HG03196 (cell line): ENCODE measurements around the gene LRG1.
"Not testable (repeated sequence)": the region's sequence is repeated elsewhere in the genome, so short reads cannot be mapped to it uniquely, and the experiment has no call there.

Source experiments
- ATAC-seq: cut with Tn5 transposase; IDR thresholded peaks from one replicate; pipeline ENCODE4 v1.9.1; 2021; ENCODE audit not compliant: unreplicated experiment

The LRG1 gene

GRCh38 chr19:4529924-4530522 is 9.8 kb downstream of the LRG1 start:
- ATAC-seq = no peak

- no peak for ATAC-seq
Measured at GRCh38 chr19:4528843-4529242, 11.0 kb downstream of the LRG1 start.

DNA sequence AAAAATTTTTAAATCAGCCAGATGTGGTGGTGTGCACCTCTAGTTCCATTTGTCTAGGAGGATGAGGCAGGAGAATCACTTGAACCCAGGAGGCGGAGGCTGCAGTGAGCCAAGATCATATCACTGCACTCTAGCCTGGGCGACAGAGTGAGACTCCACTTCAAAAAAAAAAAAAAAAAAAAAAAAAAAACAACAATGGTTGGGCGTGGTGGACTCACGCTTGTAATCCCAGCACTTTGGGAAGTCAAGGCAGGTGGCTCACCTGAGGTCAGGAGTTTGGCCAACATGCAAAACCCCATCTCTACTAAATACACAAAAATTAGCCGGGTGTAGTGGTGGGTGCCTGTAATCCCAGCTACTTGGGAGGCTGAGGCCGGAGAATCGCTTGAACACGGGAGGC is 12.5 kb downstream of the LRG1 start:
- ATAC-seq = not testable (repeated sequence)

- ATAC-seq = no peak
Measured at GRCh38 chr19:4525563-4526002, 14.3 kb downstream of the LRG1 start.

GRCh38 chr19:4524808-4525562 is 14.9 kb downstream of the LRG1 start:
- no peak for ATAC-seq

GRCh38 chr19:4523306-4524110 is 16.3 kb downstream of the LRG1 start:
- ATAC-seq = no peak

DNA sequence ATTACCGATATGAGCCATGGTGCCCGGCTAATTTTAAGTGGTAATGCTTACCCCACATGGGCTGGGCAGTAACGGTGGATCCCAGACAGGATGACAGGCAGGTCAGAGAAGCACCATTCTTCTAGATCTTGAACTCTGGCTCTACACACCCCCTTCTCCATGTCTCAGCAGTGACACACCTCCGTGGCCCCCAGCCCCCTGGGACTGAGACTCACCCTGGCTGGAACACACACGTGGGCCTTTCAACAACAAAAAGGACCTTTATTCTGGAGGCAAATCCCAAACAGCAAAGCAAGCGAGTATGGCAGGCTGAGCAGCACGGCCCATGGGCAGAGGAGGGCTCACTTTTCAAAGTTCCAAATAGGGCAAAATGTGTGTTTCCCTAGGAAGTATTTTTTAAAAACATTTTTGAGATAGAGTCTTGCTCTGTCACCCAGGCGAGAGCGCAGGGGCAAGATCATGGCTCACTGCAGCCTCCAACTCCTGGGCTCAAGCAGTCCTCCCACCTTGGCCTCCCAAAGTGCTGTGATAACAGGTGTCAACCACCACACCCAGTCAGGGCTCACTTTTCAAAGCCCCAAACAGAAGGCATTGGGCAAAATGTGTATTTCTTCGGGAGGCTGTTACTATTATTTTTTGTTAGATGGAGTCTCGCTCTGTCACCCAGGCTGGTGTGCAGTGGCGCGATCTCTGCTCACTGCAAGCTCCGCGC is 17.4 kb downstream of the LRG1 start:
- no peak for ATAC-seq

DNA sequence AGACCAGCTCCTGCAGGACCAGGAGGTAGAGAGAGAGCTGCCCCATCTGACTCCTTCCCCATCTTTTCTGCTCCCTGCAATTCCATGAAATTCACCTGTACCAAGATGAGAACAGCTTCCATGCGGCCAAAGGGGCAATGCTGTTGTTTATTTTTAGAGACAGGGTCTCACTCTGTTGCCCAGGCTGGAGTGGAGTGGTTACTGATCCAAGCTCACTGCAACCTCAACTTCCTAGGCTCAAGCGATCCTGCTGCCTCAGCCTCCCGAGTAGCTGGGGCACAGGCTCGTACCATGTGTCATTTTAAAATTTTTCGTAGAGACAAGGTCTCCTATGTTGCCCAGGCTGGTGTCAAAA is 18.0 kb downstream of the LRG1 start:
- no peak for ATAC-seq

DNA sequence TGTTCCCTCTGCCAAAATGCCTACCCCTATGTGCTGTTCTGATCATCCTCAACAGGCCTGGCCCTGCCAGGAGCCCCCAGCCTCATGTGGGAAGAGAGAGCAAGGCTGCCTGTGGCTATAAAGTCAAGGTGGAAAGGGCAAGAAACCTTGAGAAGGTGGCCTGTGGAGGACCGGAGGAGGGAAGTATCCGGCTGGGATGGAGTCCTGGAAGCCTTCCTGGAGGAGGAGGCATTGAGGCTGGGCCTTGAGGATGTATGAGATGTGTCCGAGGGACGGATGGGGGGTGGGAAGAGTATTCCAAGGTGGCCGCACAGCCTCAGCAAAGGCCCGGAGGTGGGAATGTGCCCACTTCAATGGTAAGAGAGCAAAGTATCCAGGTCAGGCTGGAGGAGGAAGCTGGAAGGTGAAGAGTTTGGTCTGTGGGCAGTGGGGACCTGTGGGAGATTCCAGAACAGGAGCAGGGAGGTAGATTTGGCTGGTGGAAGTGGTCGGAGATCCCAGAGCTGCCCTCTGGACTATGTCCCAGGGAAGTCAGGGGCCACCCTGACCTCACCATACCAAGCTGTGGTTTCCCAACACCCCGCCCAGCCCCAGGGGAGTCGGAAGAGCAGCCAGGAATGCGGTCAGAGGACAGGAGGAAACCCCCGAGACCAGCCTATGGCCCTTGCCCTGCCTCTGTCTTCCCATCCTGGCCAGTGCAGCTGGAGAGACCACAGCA is 18.5 kb downstream of the LRG1 start:
- ATAC-seq = no peak

GRCh38 chr19:4519521-4520277 is 20.1 kb downstream of the LRG1 start:
- ATAC-seq = no peak

- ATAC-seq = no peak
Measured at GRCh38 chr19:4519172-4519496, 20.7 kb downstream of the LRG1 start.

- ATAC-seq = no peak
Measured at GRCh38 chr19:4518345-4519171, 21.3 kb downstream of the LRG1 start, which contains the start of gene PLIN4. TSS of gene PLIN4 (minus strand) at chr19:4518486. CDS start at chr19:4518272, 214 bp downstream.

GRCh38 chr19:4517451-4518057 is 22.3 kb downstream of the LRG1 start:
- no peak for ATAC-seq

GRCh38 chr19:4516939-4517300 is 22.9 kb downstream of the LRG1 start:
- no peak for ATAC-seq

GRCh38 chr19:4516199-4516938 is 23.5 kb downstream of the LRG1 start:
- no peak for ATAC-seq

DNA sequence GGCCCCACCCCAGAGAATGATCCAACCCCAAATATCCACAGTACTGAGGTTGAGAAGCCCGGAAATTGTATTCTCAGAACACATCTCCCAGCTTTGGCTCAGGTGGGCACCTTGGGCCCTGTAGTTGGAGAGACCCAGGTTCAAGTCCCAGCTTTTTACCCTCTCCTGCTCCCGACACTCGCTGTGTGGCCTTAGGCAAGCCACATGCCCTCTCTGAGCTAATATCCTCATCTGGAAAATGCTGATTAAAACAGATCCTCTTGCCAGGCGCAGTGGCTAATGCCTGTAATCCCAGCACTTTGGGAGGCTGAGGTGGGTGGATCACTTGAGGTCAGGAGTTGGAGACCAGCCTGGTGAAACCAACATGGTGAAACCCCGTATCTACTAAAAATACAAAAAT is 24.1 kb downstream of the LRG1 start:
- ATAC-seq = no peak

DNA sequence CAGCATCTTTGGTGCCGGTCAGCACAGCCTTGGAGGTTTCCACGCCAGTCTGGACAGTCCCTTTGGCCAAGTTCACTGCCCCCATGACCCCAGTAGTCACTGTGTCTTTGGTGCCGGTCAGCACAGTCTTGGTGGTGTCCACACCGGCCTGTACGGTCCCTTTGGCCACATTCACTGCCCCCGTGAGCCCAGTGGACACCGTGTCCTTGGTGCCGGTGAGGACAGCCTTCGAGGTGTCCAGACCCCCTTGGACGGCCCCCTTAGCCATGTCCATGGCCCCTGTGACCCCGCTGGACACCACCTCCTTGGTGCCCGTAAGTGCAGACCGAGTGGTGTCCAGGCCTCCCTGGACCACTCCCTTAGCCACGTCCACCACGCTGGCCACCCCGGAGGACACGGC is 26.6 kb downstream of the LRG1 start:
- ATAC-seq = no peak

DNA sequence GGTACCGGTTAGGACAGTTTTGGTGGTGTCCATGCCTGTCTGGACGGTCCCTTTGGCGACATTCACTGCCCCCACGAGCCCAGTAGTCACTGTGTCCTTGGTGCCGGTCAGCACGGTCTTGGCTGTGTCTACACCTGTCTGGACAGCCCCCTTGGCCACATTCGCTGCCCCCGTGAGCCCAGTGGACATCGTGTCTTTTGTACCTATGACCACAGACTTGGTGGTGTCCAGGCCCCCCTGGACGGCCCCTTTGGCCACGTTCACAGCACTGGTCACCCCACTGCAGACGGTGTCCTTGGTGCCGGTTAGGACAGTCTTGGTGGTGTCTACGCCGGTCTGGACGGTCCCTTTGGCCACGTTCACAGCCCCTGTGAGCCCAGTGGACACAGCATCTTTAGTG is 27.8 kb downstream of the LRG1 start:
- ATAC-seq = no peak
